DMS 273 (cell line): ENCODE data around the gene ABCB11.
"Not testable (repeated sequence)": the region's sequence is repeated elsewhere in the genome, so short reads cannot be mapped to it uniquely, and the experiment has no call there.

ENCODE experiments used
- DNase-seq: peaks from one replicate; lab custom pipeline; 2025; ENCODE audit not compliant: unreplicated experiment; lab: John Stamatoyannopoulos, UW

The ABCB11 gene

GRCh38 chr2:168939061-168939460, 92.1 kb downstream of the ABCB11 start:
- DNase-seq: no peak

DNA sequence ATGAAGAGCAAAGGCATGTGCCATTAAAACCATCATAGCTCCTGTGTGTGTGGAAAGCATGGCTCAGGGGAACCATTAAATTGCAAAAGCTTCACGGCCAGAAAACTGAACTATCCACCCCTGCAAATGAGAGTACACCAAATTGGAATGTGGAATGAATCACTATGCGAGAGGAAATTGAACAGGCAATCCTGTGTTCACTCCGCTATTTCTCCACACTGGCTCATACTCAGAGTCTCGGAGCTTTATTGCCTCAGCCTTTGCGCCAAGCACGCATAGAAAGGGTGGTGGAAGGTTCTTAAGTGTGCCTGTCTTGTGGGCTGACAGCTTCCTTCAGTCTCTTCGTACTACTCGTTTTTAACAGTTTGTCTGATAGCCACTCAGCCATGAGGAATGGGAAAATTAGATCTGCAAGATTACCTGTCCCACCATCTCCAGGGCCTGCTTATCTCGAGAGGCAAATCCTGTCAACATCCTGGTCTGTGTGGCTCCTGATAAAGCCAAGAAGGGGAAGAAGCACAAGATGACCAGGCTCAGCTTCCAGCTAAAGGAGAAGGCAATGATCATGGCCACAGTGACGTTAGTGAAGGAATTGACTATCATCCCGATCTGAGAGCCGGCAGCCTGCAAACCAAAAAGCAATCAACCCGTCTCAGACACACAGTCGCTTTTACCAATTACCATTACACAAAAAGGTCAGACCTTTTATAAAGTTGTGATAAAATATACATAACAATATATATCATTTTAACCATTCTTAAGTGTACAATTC, 95.1 kb downstream of the ABCB11 start:
- DNase-seq: no peak

GRCh38 chr2:168934826-168935225, 96.3 kb downstream of the ABCB11 start:
- no peak for DNase-seq

- not testable (repeated sequence) for DNase-seq
These were observed 99.0 kb downstream of the ABCB11 start for GRCh38 chr2:168932174-168932573.

GRCh38 chr2:168930242-168930641, 100.9 kb downstream of the ABCB11 start:
- DNase-seq: no peak

DNA sequence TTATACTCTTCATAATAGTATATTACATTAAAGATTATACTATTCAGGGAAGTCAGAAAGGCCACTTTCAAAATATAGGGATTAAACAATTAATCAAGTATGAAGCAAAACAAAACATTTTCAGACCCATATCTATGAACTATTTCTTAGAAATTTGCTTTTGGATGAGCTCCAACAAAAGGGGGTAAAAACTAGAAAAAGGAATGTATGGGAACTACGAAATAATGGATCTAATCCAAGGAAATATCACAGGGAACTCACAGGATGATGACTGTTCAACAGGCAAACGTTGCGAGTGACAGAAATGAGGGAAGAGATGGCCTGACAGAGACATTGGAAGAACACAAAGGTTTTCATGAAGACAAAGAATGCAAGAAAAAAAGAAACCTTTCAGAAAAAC, 102.1 kb downstream of the ABCB11 start:
- DNase-seq: no peak

- no peak for DNase-seq
These were observed 102.9 kb downstream of the ABCB11 start for GRCh38 chr2:168928113-168928831.

- DNase-seq: no peak
These were observed 104.3 kb downstream of the ABCB11 start for GRCh38 chr2:168926621-168927386.

GRCh38 chr2:168920504-168921157, 110.5 kb downstream of the ABCB11 start:
- peak; percentile 75 for DNase-seq

DNA sequence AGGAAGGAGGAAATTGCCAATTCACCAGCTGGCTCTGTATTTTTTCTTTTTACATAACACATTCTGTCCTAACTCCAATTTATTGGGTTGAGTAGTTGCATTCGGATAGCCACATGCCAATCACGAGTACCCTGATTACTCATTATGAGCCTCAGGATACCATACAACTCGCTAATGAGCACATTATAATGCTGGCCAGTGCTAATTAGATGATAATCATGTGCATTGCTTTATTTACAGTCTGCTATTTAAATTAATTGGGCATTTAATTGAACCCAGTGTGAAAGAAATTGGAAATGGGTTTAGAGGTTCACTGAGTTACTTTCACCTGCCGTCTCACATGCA, 114.8 kb downstream of the ABCB11 start:
- DNase-seq: no peak

DNA sequence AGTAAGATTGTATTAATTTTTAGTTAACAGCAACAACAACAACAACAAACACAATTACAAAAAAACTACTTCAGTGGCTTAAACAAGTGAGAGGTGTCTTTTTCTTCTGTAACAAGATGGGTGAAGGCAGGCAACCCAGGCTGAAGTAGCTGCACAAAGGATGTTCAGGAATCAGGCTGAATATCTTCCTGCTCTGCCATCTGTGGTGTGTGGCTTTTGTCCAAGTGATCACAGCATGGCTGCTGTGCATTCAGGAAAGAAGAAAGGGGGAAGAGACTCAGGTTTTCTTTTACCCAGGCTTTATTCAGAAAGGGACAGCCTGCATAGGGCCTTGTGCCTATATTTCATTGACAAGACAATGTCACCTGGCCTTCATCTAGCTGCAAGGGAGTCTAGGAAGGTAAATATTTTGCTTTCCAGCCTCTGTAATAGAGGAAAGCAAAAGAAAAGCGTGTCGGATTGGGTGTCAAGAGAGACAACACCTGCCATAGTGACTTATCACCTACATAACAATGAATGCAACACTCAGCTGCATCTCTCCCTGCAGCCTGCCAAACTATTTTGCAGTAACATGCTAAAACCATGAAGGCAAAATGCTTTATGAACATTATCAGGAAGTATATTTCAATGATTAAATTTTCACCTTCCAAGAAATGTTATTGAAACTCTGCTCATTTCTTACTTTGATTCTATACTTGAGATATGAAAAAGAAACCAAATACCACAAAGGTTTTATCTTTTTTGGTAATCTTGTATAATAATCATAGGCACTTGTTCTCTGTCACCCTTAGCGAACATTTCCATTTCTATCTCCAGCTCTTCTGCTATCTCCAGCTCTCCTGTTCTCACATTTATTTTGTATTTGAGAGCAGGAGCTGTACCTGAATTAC, 115.4 kb downstream of the ABCB11 start:
- peak; percentile 86 for DNase-seq

- no peak for DNase-seq
These were observed 117.6 kb downstream of the ABCB11 start for GRCh38 chr2:168913495-168913894.

- DNase-seq: peak; percentile 92
These were observed 118.2 kb downstream of the ABCB11 start for GRCh38 chr2:168912901-168913369.

DNA sequence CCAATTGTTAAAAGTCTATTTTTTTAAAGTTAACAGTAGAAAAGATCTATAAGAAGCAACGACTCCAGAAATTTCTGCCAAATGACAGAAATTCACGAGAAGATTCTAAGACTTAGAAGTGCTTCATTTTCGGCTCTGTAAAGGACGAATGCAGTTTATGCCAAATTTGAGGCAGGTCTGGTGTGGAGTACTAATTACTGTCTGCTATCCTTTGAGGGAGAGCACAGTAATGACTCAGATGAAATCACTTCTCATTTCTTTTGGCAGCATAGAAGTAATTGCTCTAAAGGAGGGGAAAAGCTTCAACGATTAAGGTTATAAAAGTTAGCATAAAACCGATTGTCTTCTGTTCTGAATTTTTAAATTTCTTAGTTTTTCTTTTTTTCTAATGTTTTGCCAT, 118.7 kb downstream of the ABCB11 start:
- DNase-seq: peak; percentile 40

DNA sequence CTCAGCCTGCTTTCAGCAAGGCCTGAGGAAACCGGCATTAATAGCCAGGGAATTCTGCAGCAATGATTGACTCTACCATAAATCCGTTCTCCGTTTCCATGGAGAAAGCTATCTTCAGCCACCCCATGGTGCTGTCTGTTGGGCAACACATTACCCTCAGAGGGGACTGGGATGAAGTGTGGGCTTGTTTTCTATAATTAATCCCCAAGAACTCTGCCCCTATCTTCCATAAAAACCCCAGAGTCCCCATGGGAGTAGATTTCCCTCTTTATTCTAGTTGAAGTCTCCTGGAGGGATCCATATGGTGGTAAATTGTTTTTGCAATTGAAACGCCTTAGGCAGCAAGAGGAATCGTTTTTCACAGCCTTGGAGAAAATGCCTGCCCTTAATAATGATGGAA, 120.8 kb downstream of the ABCB11 start:
- DNase-seq: peak; percentile 78

DNA sequence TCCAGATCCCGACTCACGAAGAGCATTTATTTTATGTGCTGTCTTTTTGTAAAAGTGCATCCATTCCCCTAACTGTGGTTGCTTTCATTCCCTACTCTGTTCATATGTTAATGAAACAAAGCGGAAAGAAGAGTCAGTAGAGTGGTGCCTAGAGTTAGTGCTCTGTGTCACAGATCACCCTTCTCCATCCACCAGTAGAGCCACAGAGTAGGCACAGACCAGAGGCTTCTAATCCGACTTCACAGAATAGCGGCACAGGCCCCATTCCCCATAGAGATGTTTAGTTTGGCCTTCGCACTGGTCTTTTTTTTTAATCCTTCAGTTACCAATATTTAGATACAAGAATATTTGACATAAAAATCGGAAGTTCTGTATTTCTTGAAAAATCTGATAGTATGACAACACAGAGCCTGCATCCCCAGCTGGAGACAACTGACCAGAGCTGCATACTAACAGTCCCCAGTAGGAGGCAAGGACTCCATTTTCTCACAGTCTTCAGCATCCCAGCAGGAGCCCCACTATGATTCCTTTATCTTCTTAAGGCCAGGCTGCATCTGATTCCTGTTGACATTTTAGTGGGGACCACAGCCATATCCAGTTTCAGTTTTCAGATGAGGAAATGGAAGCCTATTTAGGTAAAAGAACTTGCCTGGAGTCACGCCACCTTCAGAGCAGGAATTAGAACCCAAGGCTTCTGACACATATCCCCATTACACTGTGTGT, 123.0 kb downstream of the ABCB11 start:
- DNase-seq: no peak

GRCh38 chr2:168904358-168904757, 126.8 kb downstream of the ABCB11 start:
- no peak for DNase-seq

DNA sequence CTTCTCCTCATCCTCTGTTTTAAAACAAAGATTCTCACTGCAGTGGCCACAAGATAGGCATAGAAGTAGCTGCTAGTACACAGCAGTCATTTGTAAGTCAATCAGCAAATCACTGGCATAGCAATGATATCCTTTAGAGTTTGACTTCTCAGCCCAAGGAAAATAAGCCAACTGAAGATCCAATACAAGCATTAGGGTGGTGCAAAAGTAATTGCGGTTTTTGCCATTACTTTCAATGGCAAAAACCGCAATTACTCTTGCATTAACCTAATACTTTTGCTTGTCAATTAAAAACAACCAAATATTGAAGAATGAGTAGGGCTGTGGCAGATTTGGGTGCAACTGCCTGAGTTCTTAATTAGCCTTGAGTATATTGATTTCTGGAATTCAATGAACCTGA, 127.2 kb downstream of the ABCB11 start:
- DNase-seq: no peak

DNA sequence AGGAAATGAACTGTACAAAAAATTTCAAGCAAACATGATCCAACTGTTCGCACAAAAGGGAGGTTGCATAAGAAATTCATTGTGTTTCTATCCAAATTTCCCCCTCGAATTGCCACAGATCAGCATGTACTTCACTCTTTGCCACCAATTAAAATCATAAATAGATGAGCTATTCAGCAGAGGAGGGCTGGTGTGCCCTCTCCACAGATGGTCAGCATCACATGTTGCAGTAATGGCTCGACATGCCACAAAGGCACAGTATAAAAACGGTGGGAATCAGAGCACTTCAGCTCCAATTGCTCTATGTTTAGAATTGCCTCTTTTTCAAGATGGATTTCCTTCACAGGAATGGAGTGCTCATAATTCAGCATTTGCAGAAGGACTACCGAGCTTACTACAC, 130.1 kb downstream of the ABCB11 start, which contains the start of gene G6PC2:
Gene G6PC2, plus strand, starts transcription at position 289 of the 400 bp plus-strand sequence. Its CDS starts 41 bp downstream, at position 330.
- DNase-seq: peak; percentile 11
